SK-N-SH (cell line): Measurements from ENCODE around the gene AUTS2. TPM values are rescaled to one million over a fixed set of nuclear protein-coding genes. Genes with fewer than 3 reads are reported as not detected.

ENCODE experiments used
- CTCF ChIA-PET: fragments of 300-600, 350-600 bp; formaldehyde crosslinking; extraction: SDS; loops from one replicate; lab custom pipeline; 2021; lab: Yijun Ruan, JAX
- POLR2A ChIA-PET: fragments of 350-600 bp; sonication (Branson Sonifier 250); formaldehyde crosslinking; extraction: SDS; loops from one replicate; lab custom pipeline; 2020; ENCODE audit warnings: antibody characterized with exemption, inconsistent platforms; lab: Yijun Ruan, JAX
- DNase-seq: peaks from one replicate; pipeline ENCODE4 v3.0.0; 2012
- H2AFZ ChIP-seq: fragments of 200-600 bp; sonication (generic); 2 replicates; pipeline ENCODE4 v1.8.1; 2016; ENCODE audit warnings: antibody characterized with exemption, mild to moderate bottlenecking, low read depth
- H3F3A ChIP-seq: fragments of 200-600 bp; sonication (generic); replicated peaks from 2 replicates; pipeline ENCODE3; 2016; ENCODE audit warnings: antibody characterized with exemption, mild to moderate bottlenecking; ENCODE audit not compliant: insufficient read depth
- H3K27ac ChIP-seq, 2 experiments: fragments of 200-500 bp in 1 of 2; fragments of 200-600 bp in 1 of 2; sonication (Bioruptor generic) in 1 of 2; sonication (generic), shearing (Covaris generic) in 1 of 2; 2 replicates each; pipeline versions ENCODE4 v1.5.1 to v1.6.1; 2014 to 2016; ENCODE audit warnings: low read depth in 2 of 2, inconsistent platforms in 1 of 2, low read length in 1 of 2, mild to moderate bottlenecking in 1 of 2, mixed read lengths in 1 of 2
- H3K27me3 ChIP-seq: fragments of 200-600 bp; sonication (generic), shearing (Covaris generic); 2 replicates; pipeline ENCODE4 v1.6.1; 2016; ENCODE audit warnings: mixed run types; ENCODE audit not compliant: insufficient read depth
- H3K36me3 ChIP-seq, 2 experiments: fragments of 200-500 bp in 1 of 2; fragments of 200-600 bp in 1 of 2; sonication (Bioruptor generic) in 1 of 2; sonication (generic) in 1 of 2; replicated peaks in 1 of 2; 2 replicates each; pipeline versions ENCODE3 to v1.5.1; 2014 to 2016; ENCODE audit warnings: low read length in 1 of 2, mild to moderate bottlenecking in 1 of 2; ENCODE audit not compliant: insufficient read depth in 2 of 2, control insufficient read depth in 1 of 2
- H3K4me1 ChIP-seq, 2 experiments: fragments of 200-500 bp in 1 of 2; fragments of 200-600 bp in 1 of 2; sonication (Bioruptor generic) in 1 of 2; sonication (generic), shearing (Covaris generic) in 1 of 2; 2 replicates each; pipeline versions ENCODE4 v1.5.1 to v1.6.1; 2014 to 2016; ENCODE audit warnings: low read depth in 1 of 2, low read length in 1 of 2, mixed run types in 1 of 2; ENCODE audit not compliant: insufficient read depth in 2 of 2, control insufficient read depth in 1 of 2
- H3K4me2 ChIP-seq: fragments of 200-600 bp; sonication (generic), shearing (Covaris generic); 2 replicates; pipeline ENCODE4 v1.6.1; 2017; ENCODE audit warnings: mixed run types
- H3K4me3 ChIP-seq, 2 experiments: fragments of 200-500 bp in 1 of 2; fragments of 200-600 bp in 1 of 2; sonication (Bioruptor generic) in 1 of 2; sonication (generic), shearing (Covaris generic) in 1 of 2; 2 replicates each; pipeline versions ENCODE4 v1.5.1 to v1.8.1; 2014 to 2016; ENCODE audit warnings: low read depth in 2 of 2, inconsistent platforms in 1 of 2, low read length in 1 of 2, mild to moderate bottlenecking in 1 of 2, mixed read lengths in 1 of 2, moderate library complexity in 1 of 2
- H3K79me2 ChIP-seq: fragments of 200-600 bp; sonication (generic); 2 replicates; pipeline ENCODE4 v1.8.1; 2017; ENCODE audit warnings: mild to moderate bottlenecking; ENCODE audit not compliant: insufficient read depth
- H3K9ac ChIP-seq: fragments of 200-600 bp; sonication (generic); 2 replicates; pipeline ENCODE4 v1.6.1; 2017; ENCODE audit warnings: mixed run types
- H3K9me2 ChIP-seq: fragments of 200-600 bp; sonication (generic); 2 replicates; pipeline ENCODE4 v1.6.1; 2017; ENCODE audit warnings: mixed run types
- H3K9me3 ChIP-seq: fragments of 200-600 bp; sonication (generic); 2 replicates; pipeline ENCODE4 v1.6.1; 2017; ENCODE audit warnings: mixed run types, mild to moderate bottlenecking, moderate library complexity
- H4K20me1 ChIP-seq: fragments of 200-600 bp; sonication (generic); 2 replicates; pipeline ENCODE4 v1.6.1; 2017; ENCODE audit warnings: mild to moderate bottlenecking, mixed run types; ENCODE audit not compliant: insufficient read depth
- CTCF ChIP-seq: fragments of 200-600 bp; sonication (generic); IDR thresholded peaks from 2 replicates; pipeline ENCODE4 v1.6.1; 2017; ENCODE audit warnings: antibody characterized with exemption, mild to moderate bottlenecking, moderate library complexity
- EP300 ChIP-seq, 2 experiments: IDR thresholded peaks; 2 replicates each; pipeline versions ENCODE4 v1.4.0 to v1.6.1; 2012; ENCODE audit warnings: borderline replicate concordance in 1 of 2, low read depth in 1 of 2, low read length in 1 of 2
- EZH2phosphoT487 ChIP-seq: fragments of 200-600 bp; sonication (generic); IDR thresholded peaks from 2 replicates; pipeline ENCODE4 v1.6.1; 2017; ENCODE audit warnings: low read depth, mixed run types, mild to moderate bottlenecking, antibody characterized with exemption, moderate library complexity, borderline replicate concordance
- JUND ChIP-seq: IDR thresholded peaks from 2 replicates; pipeline ENCODE4 v1.4.0; 2012
- MAX ChIP-seq: IDR thresholded peaks from 2 replicates; pipeline ENCODE4 v1.4.0; 2012; ENCODE audit warnings: low read depth
- NFIC ChIP-seq: IDR thresholded peaks from 2 replicates; pipeline ENCODE4 v1.4.0; 2012; ENCODE audit warnings: borderline replicate concordance
- PBX3 ChIP-seq: IDR thresholded peaks from 2 replicates; pipeline ENCODE4; 2012
- REST ChIP-seq: IDR thresholded peaks from 2 replicates; pipeline ENCODE4 v1.6.1; 2012; ENCODE audit warnings: mild to moderate bottlenecking, low read depth, low read length, moderate library complexity
- SIN3A ChIP-seq: IDR thresholded peaks from 2 replicates; pipeline ENCODE4 v1.6.1; 2012; ENCODE audit warnings: low read depth, mild to moderate bottlenecking, low read length, moderate library complexity, borderline replicate concordance
- SMC3 ChIP-seq: IDR thresholded peaks from 2 replicates; pipeline ENCODE4 v1.6.1; 2012; ENCODE audit warnings: low read depth, low read length, improper control_type of control experiment
- ZBTB33 ChIP-seq: IDR thresholded peaks from 2 replicates; pipeline ENCODE4 v1.4.0; 2012; ENCODE audit warnings: low read depth, borderline replicate concordance
- WGBS: methylation state at CpG from one replicate; pipeline ENCODE4 v1.1.6; 2017; ENCODE audit warnings: low lambda C conversion rate; 5-methylcytosine and 5-hydroxymethylcytosine counted together
- polyA plus RNA-seq, 3 experiments: library from polyadenylated mRNA; depleted of rRNA; stranded (reverse); fragments of >200 nt; gene quantifications; 2 replicates each; pipeline ENCODE4 v1.2.3, GENCODE V29; 2012

The AUTS2 gene
- polyA plus RNA-seq, 1 of the 3 experiments (the other 2 are of a cell fraction) = 15.6 TPM

- Histone ChIP-seq H3K79me2 (peaks cover 11% of the 10 kb centered on the region; the same call in 1 of the 2 replicates), H2AFZ (no peak overlapping the region), H3K36me3 (no peaks in the 10 kb centered on the region), H3K27me3 (no peaks in the 10 kb centered on the region), H3K9me3 (no peaks in the 10 kb centered on the region), H3F3A (no peaks in the 10 kb centered on the region), H3K27ac (no peak overlapping the region), H3K9me2 (no peaks in the 10 kb centered on the region), H3K4me3 (no peak overlapping the region), H3K9ac (no peak overlapping the region), H3K4me2 (no peak overlapping the region), H4K20me1 (peaks cover 26% of the 10 kb centered on the region), H3K4me1 (peaks cover 7 to 13% of the 10 kb centered on the region in 2 experiments; a peak in 2 of 4 replicates)
- TF ChIP-seq MAX (no peak), EP300 (IDR thresholded peaks at IDR 0.05; ENCODE audit: borderline replicate concordance in 1 of 2, low read depth in 1 of 2, low read length in 1 of 2) (no peak)
- ChIA-PET POLR2A (no interaction called here), CTCF (no interaction called here)
- 79% methylated on average over 1 of the region's 1 CpG for WGBS
- DNase-seq = no peak
Observed at GRCh38 chr7:69751026-69751425, 152.8 kb downstream of the AUTS2 start.

GRCh38 chr7:69753981-69754380 lies 155.7 kb downstream of the AUTS2 start:
- no peak for DNase-seq
- H4K20me1 ChIP-seq = peaks cover 33% of the 10 kb centered on the region
- H2AFZ ChIP-seq = no peak overlapping the region
- no peaks in the 10 kb centered on the region for H3F3A ChIP-seq
- no peaks in the 10 kb centered on the region for H3K36me3 ChIP-seq
- 0 out of 2 replicates have a peak, but pooled peaks cover 3% of the 10 kb centered on the region for H3K79me2 ChIP-seq
- ChIA-PET POLR2A (no interaction called here), CTCF (interaction anchor here (0.8 to 1.1 kb wide), 3 partner anchors 9 to 68 kb away, joined by 3 read pairs; no protein-coding TSS in a partner anchor)
- H3K27ac ChIP-seq = no peak overlapping the region
- no peak overlapping the region for H3K4me2 ChIP-seq
- no peaks in the 10 kb centered on the region for H3K27me3 ChIP-seq
- H3K9ac ChIP-seq = no peak overlapping the region
- TF ChIP-seq EP300 (IDR thresholded peaks at IDR 0.05; ENCODE audit: borderline replicate concordance in 1 of 2, low read depth in 1 of 2, low read length in 1 of 2) (no peak), PBX3 (no peak), REST (no peak), JUND (no peak), CTCF (no peak), EZH2phosphoT487 (no peak), SIN3A (no peak), SMC3 (no peak), ZBTB33 (no peak), NFIC (no peak)
- no peaks in the 10 kb centered on the region for H3K9me3 ChIP-seq
- H3K4me1 ChIP-seq = peaks cover 24 to 28% of the 10 kb centered on the region in 2 experiments; a peak in 3 of 4 replicates
- H3K4me3 ChIP-seq = no peak overlapping the region
- 37% methylated on average over 2 of the region's 2 CpGs for WGBS
- no peaks in the 10 kb centered on the region for H3K9me2 ChIP-seq
